GM18505 (cell line): ENCODE results near the gene XXYLT1.

Source experiments
- ATAC-seq: cut with Tn5 transposase; IDR thresholded peaks from one replicate; pipeline ENCODE4 v1.9.1; 2021; ENCODE audit not compliant: unreplicated experiment
- POLR2A ChIP-seq: IDR thresholded peaks from 4 replicates; pipeline ENCODE4 v1.6.1; 2011; ENCODE audit warnings: borderline replicate concordance; ENCODE audit not compliant: insufficient read depth, insufficient read length; ENCODE audit errors: extremely low read depth

XXYLT1 gene

DNA sequence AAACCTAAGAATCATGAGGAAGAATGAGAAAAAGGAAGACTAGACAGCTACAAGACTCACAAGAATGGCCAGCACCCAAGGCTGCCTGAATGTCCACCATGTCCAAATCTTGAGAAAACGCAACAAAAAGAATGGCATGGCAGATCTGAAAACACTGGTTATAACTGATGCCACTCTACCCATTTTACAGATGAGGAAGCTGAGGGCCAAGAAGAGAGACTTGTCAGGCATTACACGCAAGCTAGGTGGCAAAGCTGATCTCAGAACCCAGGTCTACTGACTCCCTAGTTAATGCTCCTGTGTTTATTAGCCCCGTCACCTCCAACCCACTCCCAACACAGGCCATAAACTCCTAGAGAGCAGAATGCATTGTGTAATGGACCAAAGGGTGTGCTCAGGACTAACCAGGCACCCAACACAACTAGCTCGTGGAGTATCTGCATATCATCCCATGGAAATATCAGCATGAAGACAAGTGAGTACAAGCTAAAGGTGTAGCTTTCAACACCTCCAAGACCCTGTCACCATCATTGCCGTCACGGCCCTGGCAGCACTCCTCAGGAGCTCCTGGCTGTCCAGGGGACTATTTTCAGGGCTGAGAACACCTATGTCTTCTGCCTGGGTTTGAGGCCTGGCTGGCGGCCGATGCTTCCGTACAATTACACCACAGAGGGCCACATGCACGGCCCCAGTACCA is 111.7 kb downstream of the XXYLT1 start:
- TF ChIP-seq POLR2A, result no peak
- ATAC-seq, result no peak

DNA sequence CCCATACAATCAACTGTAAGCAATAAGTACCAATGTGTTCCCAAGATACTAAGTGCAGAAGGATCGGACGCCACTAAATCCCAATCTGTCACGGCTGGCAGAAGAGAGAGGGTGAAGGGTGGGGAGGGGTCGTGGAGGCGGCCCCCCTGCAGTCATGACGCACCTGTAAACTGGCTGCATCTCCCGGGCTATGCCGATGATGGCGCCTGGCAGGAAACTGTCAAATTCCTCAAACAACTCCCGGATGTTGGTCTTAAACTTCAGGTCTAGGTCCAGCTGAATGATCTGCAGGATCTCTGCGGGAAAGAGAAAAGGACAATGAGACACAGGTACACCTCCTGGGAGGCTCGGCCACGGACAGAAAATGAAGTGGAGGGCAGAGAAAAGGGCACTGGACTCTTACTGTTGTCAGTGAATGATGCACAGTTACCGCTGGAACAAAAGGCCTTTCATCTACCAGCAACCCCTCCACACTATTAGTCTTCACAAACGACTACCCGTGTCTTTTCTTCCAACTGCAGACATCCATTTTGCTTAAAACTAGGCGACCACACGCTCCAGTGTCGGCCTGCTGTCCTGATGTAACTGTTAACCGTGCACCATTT is 114.6 kb downstream of the XXYLT1 start:
- no peak for TF ChIP-seq POLR2A
- no peak for ATAC-seq

DNA sequence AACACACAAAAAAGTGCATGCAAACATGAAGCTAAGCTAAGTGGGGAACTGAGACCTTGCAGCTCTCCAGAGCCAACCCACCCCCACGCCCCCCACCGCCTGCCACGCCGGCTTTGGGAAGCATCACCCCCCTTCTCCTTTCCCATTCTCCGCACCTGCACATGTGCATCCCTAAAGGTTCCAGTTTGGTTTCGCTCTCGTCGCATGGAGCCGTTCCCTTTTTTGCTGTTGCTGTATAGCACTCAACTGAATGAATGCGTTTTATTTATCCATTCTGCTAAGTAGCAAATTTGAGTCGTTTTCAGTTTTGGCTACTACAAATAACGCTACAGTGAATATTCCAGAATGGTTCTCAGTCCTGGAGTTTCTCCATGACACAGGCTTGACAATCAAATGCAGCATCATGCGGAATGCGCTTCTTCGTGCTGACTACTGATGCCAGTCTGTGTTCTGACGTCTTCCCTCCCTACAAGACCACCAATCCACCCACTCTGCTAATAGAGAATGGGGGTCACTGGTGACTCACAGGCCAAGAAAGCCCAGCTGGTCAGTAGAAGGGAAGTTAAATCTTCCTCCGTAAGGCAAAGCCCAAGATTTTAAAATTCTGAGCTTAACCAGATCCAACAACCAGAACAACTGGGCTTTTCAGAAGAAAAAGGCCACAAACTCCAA is 115.3 kb downstream of the XXYLT1 start:
- no peak for TF ChIP-seq POLR2A
- no peak for ATAC-seq

DNA sequence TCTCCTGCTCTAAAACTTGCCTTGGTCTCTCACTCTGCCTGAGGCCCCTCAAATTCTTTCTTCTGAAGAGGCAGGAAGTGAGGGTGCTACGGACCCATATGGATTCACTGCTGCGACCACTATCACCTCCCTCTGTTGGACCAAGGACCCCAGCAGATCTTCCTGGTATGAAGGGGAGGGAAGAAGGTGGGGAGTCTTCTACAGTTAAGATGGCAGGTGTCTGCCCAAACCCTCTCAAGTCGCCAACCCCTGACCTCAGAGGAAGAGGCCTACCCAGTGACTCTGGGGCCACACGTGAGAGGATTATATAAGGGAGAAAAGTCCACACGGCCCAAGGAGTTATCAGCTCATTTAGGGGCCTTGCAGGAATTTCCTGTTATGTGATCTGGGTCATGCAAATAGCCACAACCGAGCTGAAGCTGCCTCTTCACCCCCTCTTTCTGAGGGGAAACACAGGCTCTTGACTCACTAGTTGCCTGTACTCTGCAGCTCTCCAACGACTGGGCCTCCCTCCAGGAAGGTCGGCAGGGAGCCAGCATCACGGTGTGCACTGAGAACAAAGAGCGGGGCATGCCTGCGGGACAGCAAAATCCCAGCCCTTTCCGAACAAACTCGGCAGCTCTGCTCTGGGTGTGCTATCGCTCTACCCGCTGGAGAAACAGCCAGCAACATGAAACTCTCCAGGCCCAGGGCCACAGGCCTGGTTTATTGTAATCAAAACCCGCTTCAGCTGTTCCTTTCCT is 116.0 kb downstream of the XXYLT1 start:
- no peak for ATAC-seq
- no peak for TF ChIP-seq POLR2A

DNA sequence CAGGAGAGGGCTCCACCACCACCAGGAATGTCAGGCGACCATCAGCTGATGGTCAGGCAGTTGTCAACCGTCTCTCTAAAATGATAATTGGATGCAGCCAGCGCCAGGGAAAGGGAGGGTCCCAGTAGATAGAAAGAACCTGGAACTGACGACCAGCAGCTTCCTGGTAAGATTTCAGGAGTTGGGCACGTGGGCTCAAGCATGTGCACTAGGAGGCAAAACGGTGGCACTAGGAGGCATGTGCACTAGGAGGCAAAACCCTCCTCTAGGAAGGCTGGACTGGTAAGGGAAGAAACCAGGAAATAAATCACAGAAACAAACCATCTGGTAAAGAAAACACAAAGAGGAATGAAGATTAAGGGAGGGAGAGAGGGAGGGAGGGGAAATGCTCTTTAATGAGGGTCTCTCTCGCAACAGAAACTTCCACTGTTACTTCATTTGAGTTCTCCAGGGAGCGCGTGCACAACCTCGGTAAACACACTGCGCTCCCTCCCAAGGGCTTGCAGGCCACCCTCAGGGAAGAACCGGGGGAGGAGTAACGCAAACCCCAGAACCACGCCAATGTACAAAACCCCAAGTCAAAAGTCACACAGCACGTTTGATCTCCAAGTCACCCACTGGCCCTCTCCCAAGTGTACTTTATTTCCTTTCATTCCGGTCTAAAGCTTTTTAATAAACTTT is 116.7 kb downstream of the XXYLT1 start:
- no peak for TF ChIP-seq POLR2A
- ATAC-seq, result no peak

DNA sequence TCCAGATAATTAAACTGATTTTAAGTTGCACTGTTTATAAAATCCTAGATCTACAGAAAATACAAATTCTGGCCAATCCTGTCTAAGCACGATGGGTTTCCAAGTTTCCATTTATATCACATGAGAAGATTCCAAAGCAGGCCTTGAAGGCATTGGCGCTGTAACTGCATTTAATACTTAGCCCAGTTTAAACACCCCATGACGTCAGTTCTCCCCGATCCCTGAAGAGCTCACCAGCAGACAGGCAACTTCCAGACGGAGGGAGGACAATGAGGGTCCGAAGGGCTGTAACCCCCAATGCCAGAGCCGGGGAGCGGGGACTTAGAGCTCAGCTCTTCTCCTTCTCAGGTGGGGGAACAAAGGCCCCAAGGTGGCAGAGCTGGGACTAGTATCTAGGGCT is 117.3 kb downstream of the XXYLT1 start:
- ATAC-seq, result no peak

DNA sequence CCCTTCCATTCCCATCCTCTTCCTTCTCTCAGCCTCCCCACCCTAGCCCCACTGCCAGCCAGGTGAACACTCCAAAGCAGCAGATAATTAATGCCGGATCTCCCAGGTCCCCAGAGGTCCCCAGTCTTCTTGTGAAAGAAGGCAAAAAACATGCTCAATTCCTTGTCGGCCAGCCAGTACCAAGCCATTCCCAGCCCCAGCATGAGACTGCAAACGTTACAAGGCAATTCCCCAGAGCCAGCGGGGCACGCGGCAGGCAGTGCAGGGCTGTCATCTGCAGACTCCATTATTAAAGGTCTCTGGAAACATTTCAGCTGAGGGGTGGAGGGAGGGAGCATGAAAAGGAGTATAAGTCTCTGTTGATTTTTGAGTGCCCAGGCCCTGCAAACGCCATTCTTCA is 117.8 kb downstream of the XXYLT1 start:
- no peak for TF ChIP-seq POLR2A
- no peak for ATAC-seq

More for the DNA sequence above, 117.3 kb downstream of the XXYLT1 start:
- no peak for TF ChIP-seq POLR2A

DNA sequence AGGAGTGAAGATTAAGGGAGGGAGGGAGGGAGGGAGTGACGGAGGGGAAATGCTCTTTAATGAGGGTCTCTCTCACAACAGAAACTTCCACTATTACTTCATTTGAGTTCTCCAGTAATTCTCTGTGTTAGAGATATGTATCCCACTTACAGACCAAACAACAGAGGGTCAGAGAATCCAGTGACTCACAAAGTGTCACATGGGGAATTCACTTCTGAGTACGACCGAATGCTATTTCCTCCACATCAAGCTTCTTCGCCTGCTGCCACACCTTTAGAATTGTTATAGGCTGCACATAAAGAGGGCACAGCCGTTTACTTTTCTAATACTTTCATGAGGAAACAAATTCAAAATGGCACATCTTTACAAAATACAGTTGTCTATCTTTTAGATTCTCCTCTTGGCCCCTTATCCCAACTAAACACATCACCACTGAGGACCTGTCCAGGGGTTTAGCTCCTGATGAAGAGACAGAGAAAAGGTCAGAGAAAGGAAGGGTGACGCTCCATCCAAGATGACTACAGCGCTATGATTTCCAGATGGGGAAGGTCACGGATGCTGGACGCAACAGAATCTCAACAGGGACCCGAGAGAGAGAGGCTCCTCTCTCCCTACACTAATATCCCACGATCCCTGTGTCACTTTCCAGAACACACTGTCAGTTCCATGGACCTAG is 119.0 kb downstream of the XXYLT1 start:
- ATAC-seq, result no peak
- TF ChIP-seq POLR2A, result no peak

DNA sequence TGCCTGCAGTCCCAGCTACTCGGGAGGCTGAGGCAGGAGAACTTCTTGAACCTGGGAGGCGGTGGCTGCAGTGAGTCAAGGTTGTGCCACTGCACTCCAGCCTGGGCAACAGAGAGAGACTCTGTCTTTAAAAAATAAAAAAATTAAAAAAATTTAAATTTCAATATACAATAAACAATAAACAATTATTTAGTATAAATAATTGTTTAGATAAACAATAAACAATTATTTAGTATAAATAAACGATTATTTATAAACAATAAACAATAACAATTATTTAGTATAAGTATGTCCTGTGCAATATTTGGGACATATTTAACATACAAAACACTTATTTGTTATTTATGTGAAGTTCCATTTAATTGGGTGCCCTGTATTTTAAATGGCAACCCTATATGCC is 119.6 kb downstream of the XXYLT1 start:
- TF ChIP-seq POLR2A, result no peak
- no peak for ATAC-seq

DNA sequence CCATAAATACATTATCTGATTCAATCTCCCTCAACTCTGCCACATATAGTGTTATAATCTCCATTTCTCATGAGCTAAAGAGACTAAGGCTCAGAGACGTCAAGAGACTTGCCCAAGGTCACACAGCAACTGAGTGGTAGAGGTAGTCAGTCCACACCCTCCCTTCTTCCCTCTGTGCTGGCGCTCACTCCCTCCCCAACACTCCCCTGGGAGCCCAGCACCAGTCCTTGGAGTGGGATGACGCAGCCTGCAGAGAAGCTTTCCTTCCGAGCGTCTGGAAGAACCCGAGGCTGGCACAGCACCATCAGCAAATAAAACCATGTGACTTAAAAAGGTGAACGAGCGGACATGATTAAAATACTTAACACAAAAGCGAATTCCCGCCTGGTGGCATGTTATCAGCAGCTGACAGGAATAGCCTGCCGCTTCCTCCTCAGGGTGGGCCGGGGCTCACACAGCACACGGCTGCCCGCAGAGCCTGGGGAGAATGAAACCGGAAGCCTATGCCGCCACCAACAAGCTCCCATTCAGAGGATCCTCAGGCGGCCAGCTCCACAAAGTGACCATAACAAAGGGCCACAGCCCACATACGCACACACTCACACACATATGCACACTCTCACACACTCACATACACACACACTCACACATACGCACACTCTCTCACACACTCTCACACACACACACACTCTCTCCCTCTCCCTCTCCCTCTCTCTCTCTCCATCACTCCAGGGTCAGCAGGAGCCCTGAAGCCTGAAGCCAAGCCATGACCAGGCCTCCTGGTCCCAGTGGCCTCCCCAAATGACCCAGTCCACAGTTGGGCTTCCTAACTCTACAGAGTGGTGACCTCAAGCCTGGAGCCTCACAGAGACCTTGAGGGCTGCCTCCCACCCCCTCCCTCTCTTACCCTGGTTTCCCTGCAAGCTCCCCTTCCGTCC is 120.5 kb downstream of the XXYLT1 start:
- peak; percentile 35 for TF ChIP-seq POLR2A
- peak; percentile 30 for ATAC-seq

DNA sequence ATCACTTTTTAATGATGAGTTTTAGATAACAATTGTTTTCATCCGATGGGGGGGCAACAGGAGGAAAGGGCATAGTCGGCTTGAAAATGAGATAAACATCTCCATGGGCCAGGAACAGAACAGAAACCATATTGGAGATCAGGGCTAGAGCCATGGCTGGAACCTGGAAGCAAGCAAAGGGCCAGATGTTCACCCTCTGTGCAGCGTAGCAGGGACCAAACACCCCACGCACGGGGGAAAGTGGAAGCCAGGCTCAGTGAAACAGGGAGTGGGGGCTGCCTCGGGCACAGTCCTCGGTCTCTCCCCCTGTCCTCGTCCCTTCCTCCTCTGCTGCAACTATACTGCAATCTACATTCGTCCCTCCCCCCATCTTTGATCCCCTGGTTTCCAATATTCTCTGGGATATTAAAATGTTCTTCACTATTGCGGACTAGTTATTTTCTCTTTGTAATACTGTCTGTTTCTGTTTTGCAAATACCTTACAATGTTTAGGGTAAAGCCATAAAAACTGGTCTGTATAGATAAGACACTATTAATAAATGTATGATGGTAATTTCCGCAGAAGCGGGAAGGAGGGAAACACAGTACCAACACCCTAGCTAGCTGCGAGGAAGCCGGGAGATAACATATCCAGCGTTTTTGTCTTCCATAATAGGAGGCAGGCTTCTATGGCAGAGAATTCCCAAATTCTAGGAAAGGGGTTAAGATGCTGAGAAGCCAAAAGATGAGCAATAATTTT is 121.5 kb downstream of the XXYLT1 start:
- TF ChIP-seq POLR2A, result no peak
- ATAC-seq, result no peak
